Measurements from ENCODE around the gene ACTR5.
A peak's percentile ranks its signal among the peaks of the same experiment; 100 is the strongest.

ACTR5 gene

GRCh38 chr20:38766071-38766470, 17.8 kb downstream of the ACTR5 start:
- H3K36me3 ChIP-seq (ENCODE audit: insufficient read depth, low read length) = peaks cover 11% of the 10 kb centered on the region

DNA sequence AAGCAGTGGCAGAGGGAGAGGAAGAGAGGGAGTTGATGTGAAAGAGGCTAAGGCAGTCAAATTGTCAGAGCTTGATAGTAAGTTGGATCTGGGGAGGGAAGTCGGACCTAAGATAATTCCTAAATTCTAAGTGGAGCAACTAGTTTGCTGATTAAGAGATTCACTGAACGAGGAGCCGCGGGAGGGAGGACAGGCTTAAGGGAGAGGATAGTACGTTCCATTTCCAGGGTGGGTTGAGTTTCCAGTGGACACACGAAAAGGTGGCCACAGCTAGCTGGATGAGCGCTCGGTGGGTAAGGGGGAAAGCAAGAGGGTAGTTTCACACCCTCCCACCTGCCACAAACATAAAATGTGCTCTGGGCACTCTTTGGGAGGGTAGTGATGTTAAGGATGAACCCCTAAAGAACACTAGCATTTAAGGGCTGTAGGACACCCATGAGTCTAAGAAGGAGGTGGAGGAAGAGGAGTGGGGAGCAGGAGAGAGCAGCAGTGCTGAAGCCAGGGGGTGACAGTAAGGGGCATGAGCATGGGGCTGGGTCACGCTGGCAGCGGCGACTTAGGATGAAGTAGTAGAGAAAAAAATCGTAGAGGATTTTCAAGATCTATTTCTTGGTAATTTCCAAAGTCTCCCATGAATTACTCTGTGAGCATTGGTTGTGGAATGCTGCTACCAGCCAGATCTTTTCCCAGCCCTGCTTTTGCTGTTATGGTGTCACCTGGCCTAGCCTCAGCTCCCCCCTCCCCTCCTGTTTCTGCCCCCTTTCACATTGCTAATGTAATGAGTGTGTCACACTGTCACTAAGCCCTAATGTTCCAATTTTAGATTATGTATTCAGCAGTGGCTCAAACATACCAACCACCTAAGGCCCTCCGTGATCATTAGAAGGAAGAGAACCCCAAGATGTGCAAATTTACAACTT, 21.4 kb downstream of the ACTR5 start:
- peaks cover 12% of the 10 kb centered on the region for H3K36me3 ChIP-seq (ENCODE audit: insufficient read depth, low read length)
- no peak overlapping the region for H3K9ac ChIP-seq (ENCODE audit: low read depth, low read length)
- H3K4me1 ChIP-seq (ENCODE audit: insufficient read depth, low read length) = peaks cover 8% of the 10 kb centered on the region; the same call in 1 of the 2 replicates
- H3K9me3 ChIP-seq (ENCODE audit: control insufficient read depth, insufficient read depth, low read length) = 0 out of 2 replicates have a peak, but pooled peaks cover 5% of the 10 kb centered on the region

More at GRCh38 chr20:38766071-38766470, 17.8 kb downstream of the ACTR5 start:
- H3K4me1 ChIP-seq (ENCODE audit: insufficient read depth, low read length) = peaks cover 10% of the 10 kb centered on the region; the same call in 1 of the 2 replicates
- H3K9me3 ChIP-seq (ENCODE audit: control insufficient read depth, insufficient read depth, low read length) = no peaks in the 10 kb centered on the region
- H3K9ac ChIP-seq (ENCODE audit: low read depth, low read length) = no peak overlapping the region

DNA sequence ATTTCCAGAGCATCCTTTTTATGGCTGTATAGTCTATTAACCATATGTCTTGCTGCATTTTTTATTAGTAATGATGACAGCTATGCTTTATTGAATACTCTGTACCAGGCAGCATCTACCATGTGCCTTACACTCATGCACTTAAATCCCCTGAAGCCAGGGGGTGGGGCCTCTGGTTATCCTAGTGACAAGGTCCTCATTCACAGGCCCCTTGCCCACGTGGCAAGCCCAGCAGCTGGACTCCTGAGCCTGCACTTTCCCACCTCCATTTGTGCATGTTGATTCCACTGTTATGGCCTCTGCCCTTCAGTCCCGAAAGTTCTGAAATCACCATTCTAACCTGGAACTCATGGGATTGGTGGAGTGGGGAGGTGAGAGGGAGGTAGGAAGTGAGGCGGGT, 22.3 kb downstream of the ACTR5 start:
- H3K36me3 ChIP-seq (ENCODE audit: insufficient read depth, low read length) = peaks cover 12% of the 10 kb centered on the region
- no peak overlapping the region for H3K9ac ChIP-seq (ENCODE audit: low read depth, low read length)
- H3K9me3 ChIP-seq (ENCODE audit: control insufficient read depth, insufficient read depth, low read length) = 0 out of 2 replicates have a peak, but pooled peaks cover 5% of the 10 kb centered on the region
- H3K4me1 ChIP-seq (ENCODE audit: insufficient read depth, low read length) = peaks cover 6% of the 10 kb centered on the region; the same call in 1 of the 2 replicates

- Histone ChIP-seq H3K9me3 (ENCODE audit: control insufficient read depth, insufficient read depth, low read length) (0 out of 2 replicates have a peak, but pooled peaks cover 5% of the 10 kb centered on the region), H3K36me3 (ENCODE audit: insufficient read depth, low read length) (peaks cover 12% of the 10 kb centered on the region), H3K4me1 (ENCODE audit: insufficient read depth, low read length) (peaks cover 6% of the 10 kb centered on the region; the same call in 1 of the 2 replicates), H3K9ac (ENCODE audit: low read depth, low read length) (no peak overlapping the region)
Observed at GRCh38 chr20:38770970-38771369, 22.7 kb downstream of the ACTR5 start.

GRCh38 chr20:38771621-38772020, 23.4 kb downstream of the ACTR5 start:
- Histone ChIP-seq H3K36me3 (ENCODE audit: insufficient read depth, low read length) (peaks cover 8% of the 10 kb centered on the region), H3K4me1 (ENCODE audit: insufficient read depth, low read length) (peaks cover 2% of the 10 kb centered on the region; the same call in 1 of the 2 replicates), H3K9me3 (ENCODE audit: control insufficient read depth, insufficient read depth, low read length) (0 out of 2 replicates have a peak, but pooled peaks cover 5% of the 10 kb centered on the region), H3K9ac (ENCODE audit: low read depth, low read length) (no peak overlapping the region)

DNA sequence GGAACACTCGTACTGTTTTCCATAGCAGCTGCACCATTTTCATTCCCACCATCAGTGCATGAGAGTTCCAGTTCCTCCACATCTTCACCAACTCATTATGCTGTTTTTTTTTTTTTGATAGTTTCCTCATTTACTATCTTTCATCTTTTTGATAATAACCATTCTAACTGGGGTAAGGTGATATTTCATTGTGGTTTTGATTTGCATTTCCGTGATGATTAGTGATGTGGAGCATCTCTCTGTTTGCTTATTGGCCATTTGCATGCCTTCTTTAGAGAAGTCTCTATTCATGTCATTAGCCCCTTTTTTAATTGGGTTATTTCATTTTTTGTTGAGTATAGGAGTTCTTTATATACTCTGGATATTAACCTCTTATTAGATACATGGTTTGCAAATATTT, 25.9 kb downstream of the ACTR5 start:
- Histone ChIP-seq H3K9me3 (ENCODE audit: control insufficient read depth, insufficient read depth, low read length) (0 out of 2 replicates have a peak, but pooled peaks cover 5% of the 10 kb centered on the region), H3K9ac (ENCODE audit: low read depth, low read length) (no peak overlapping the region), H3K36me3 (ENCODE audit: insufficient read depth, low read length) (peaks cover 8% of the 10 kb centered on the region), H3K4me1 (ENCODE audit: insufficient read depth, low read length) (peaks cover 6% of the 10 kb centered on the region; the same call in 1 of the 2 replicates)

DNA sequence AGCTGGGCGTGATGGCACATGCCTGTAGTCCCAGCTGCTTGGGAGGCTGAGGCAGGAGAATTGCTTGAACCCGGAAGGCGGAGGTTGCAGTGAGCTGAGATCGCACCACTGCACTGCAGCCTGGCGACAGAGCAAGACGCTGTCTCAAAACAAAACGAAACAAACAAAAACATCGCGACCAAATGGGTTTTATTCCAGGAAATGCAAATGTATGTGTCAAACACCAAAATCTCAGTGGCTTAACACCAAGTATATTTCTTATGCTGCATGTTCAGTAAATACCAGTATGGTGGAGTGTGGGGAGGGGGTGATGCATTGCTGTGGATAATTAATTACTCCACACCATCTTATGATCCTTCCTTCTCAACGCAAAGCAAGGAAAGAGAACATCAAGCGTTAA, 28.1 kb downstream of the ACTR5 start:
- Histone ChIP-seq H3K9me3 (ENCODE audit: control insufficient read depth, insufficient read depth, low read length) (0 out of 2 replicates have a peak, but pooled peaks cover 5% of the 10 kb centered on the region), H3K36me3 (ENCODE audit: insufficient read depth, low read length) (peaks cover 8% of the 10 kb centered on the region), H3K9ac (ENCODE audit: low read depth, low read length) (no peak overlapping the region), H3K4me1 (ENCODE audit: insufficient read depth, low read length) (peaks cover 16% of the 10 kb centered on the region; the same call in 1 of the 2 replicates)

GRCh38 chr20:38779247-38780097, 31.2 kb downstream of the ACTR5 start:
- Histone ChIP-seq H3K9me3 (ENCODE audit: control insufficient read depth, insufficient read depth, low read length) (no peaks in the 10 kb centered on the region), H3K9ac (ENCODE audit: low read depth, low read length) (peak overlapping the region; percentile 39), H3K4me1 (ENCODE audit: insufficient read depth, low read length) (peaks cover 16% of the 10 kb centered on the region; the same call in 1 of the 2 replicates), H3K36me3 (ENCODE audit: insufficient read depth, low read length) (no peaks in the 10 kb centered on the region)

- Histone ChIP-seq H3K36me3 (ENCODE audit: insufficient read depth, low read length) (no peaks in the 10 kb centered on the region), H3K4me1 (ENCODE audit: insufficient read depth, low read length) (peaks cover 16% of the 10 kb centered on the region; the same call in 1 of the 2 replicates)
Observed at GRCh38 chr20:38782275-38782674, 34.0 kb downstream of the ACTR5 start.

DNA sequence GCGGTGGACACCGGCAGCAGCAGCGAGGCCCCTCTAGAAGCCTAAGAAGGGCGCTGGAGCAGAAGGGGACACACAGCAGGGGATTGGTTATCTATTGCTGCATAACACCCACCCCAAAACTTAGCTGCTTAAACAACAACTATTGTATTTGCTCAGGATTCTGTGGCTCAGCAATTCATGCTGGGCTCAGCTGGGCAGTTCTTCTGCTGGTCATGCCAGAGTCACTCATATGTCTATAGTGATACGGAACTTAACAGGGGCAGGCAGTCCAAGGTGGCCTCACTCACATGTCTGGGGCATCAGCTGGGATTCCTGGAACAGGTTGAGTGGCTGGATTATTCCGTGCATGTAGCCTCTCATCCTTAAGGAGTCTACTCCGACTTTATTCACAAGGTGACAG, 39.6 kb downstream of the ACTR5 start:
- no peak overlapping the region for H3K9ac ChIP-seq (ENCODE audit: low read depth, low read length)

More at GRCh38 chr20:38782275-38782674, 34.0 kb downstream of the ACTR5 start:
- H3K9me3 ChIP-seq (ENCODE audit: control insufficient read depth, insufficient read depth, low read length) = no peaks in the 10 kb centered on the region
- no peak overlapping the region for H3K9ac ChIP-seq (ENCODE audit: low read depth, low read length)

DNA sequence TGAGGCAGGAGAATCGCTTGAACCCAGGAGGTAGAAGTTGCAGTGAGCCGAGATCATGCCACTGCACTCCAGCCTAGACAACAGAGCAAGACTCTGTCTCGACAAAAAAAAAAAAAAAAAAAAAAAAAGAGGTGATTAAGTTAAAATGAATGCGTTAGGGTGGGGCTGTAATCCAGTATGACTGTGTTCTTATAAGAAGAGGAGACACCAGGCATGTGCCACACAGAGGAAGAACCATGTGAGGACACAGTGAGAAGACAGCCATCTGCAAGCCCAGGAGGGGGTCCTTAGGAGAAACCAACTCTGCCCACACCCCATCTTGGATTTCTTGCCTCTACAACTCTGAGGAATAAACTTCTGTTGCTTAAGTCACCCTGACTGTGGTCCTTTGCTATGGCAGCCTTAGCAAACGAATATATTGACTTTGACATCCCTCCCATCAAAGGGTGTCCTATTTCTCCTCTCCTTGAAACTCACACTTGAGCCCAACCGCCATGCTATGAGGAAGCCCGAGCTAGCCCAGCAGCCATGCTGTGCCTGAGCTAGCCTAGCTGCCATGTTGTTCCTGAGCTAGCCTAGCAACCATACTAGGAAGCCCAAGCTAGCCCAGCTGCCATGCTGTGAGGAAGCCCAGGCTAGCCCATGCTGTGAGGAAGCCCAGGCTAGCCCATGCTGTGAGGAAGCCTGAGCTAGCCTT, 41.4 kb downstream of the ACTR5 start:
- Histone ChIP-seq H3K9me3 (ENCODE audit: control insufficient read depth, insufficient read depth, low read length) (no peaks in the 10 kb centered on the region), H3K9ac (ENCODE audit: low read depth, low read length) (no peak overlapping the region), H3K36me3 (ENCODE audit: insufficient read depth, low read length) (no peaks in the 10 kb centered on the region), H3K4me1 (ENCODE audit: insufficient read depth, low read length) (no peaks in the 10 kb centered on the region; the same call in 1 of the 2 replicates)

More for the DNA sequence above, 39.6 kb downstream of the ACTR5 start:
- H3K9me3 ChIP-seq (ENCODE audit: control insufficient read depth, insufficient read depth, low read length) = no peaks in the 10 kb centered on the region
- H3K4me1 ChIP-seq (ENCODE audit: insufficient read depth, low read length) = no peaks in the 10 kb centered on the region; the same call in 1 of the 2 replicates
- no peaks in the 10 kb centered on the region for H3K36me3 ChIP-seq (ENCODE audit: insufficient read depth, low read length)

- Histone ChIP-seq H3K4me1 (ENCODE audit: insufficient read depth, low read length) (no peaks in the 10 kb centered on the region; the same call in 1 of the 2 replicates), H3K36me3 (ENCODE audit: insufficient read depth, low read length) (no peaks in the 10 kb centered on the region), H3K9me3 (ENCODE audit: control insufficient read depth, insufficient read depth, low read length) (no peaks in the 10 kb centered on the region), H3K9ac (ENCODE audit: low read depth, low read length) (no peak overlapping the region)
Observed at GRCh38 chr20:38790200-38791053, 42.2 kb downstream of the ACTR5 start.

DNA sequence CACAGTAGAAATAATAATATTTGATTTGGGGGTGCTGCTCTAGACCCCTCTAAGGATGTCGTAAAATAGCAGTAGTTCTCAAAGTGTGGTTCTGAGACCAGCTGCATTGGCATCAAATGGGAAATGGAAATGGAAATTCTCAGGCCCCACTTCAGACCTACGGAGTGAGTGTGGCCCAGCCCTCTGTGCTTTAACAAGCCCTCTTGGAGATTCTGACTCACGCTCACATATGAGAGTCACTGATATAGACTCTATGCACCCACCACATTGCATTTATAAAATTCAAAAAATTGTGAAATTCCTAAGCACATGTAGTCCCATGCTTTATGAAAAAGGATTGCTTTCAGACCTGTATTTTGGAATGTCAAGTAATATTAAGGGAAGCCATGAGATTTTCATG, 43.0 kb downstream of the ACTR5 start:
- no peaks in the 10 kb centered on the region; the same call in 1 of the 2 replicates for H3K4me1 ChIP-seq (ENCODE audit: insufficient read depth, low read length)

More for the DNA sequence above, 43.0 kb downstream of the ACTR5 start:
- Histone ChIP-seq H3K36me3 (ENCODE audit: insufficient read depth, low read length) (no peaks in the 10 kb centered on the region), H3K9ac (ENCODE audit: low read depth, low read length) (no peak overlapping the region), H3K9me3 (ENCODE audit: control insufficient read depth, insufficient read depth, low read length) (no peaks in the 10 kb centered on the region)
